Measurements from ENCODE around the gene DYNLT2. TPM values are rescaled to one million over a fixed set of nuclear protein-coding genes. Genes with fewer than 3 reads are reported as not detected.

The DYNLT2 gene
- total and polyA plus RNA-seq, 2 donors from 2014 or later, result 1.9 to 2.6 TPM

DNA sequence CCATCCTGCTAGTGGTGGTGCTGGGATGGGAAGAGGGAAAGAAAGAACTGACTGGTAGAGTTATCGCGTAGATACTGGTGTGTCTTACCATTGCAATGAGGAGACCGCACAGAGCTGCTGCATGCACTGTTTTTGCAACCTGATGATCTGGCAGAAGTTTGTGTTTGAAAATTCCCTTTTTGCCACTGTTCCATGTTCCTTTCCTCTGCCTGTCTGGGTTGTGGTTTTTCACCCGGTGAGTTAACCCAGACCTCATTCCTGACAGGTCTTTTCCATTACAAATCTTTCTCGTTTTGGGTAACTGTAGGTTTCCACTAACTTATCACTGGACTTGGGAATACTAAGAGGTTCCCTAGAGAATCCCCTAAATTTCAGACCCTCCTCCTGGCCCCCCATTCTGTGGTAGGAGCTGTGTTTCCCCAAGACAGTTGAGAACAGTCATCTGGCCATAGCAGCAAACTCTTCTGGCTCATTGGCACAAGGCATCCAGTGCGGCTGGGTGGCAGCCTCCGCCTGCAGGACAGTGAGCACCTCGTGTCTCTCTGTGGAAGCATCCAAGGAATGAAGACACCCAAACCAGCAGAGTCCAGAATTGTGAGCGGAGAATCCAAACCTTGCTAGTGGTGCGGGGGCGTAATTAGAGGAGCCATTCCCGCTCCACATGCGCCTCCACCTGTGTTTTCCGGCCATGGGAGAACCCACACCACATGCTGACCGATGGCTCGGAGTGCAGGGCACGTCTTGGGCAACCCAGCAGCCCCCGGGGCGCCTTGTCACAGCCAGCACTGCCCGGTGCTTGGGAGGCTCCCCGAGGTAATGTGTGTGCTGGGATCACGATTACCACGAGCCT is 32.8 kb upstream of the DYNLT2 start:
- DNase-seq (peak in 2 of 5 donors; percentile 6 to 8), FAIRE-seq (no peak)
- peaks cover 0 to 2% (median 0%) of the 10 kb centered on the region in 3 donors for H3K4me1 ChIP-seq (ENCODE audit: control insufficient read depth in 2 of 3, insufficient read depth in 2 of 3, low read depth in 1 of 3, low read length in 3 of 3)

DNA sequence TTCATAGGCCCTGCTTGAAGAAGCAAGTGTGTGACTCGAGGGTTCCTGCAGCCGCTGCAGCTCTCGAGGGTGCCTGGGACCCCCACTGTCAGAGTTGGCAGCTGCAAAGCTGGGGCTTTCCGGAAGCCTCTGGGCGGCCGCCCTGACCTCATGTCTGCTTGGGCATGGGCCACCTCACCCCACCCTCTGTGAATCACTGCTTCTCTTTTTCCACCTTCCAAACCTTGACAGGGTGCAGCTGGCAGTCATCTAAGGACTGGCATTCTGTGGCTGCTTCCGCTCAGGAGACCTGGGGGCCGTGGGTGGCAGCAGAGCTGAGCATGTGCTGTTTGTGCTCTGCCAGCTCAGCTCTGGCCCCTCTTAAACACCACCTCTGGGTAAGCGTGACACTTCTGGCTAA is 32.0 kb upstream of the DYNLT2 start:
- DNase-seq (peak in 3 of 5 donors; percentile 10 to 57 (median 12)), FAIRE-seq (no peak)
- Histone ChIP-seq H3K4me1 (ENCODE audit: control insufficient read depth in 2 of 3, insufficient read depth in 2 of 3, low read depth in 1 of 3, low read length in 3 of 3) (no peaks in the 10 kb centered on the region), H3K27me3 (ENCODE audit: control insufficient read depth, insufficient read depth, low read length) (no peaks in the 10 kb centered on the region), H3K9ac (ENCODE audit: low read length in 3 of 3) (no peak overlapping the region), H3K4me3 (ENCODE audit: low read length in 3 of 3) (no peak overlapping the region), H3K9me3 (ENCODE audit: control insufficient read depth in 2 of 3, insufficient read depth in 1 of 3, low read length in 3 of 3) (no peaks in the 10 kb centered on the region), H3K36me3 (ENCODE audit: control insufficient read depth in 2 of 3, insufficient read depth in 3 of 3, low read length in 3 of 3) (peaks cover 0 to 11% (median 8%) of the 10 kb centered on the region in 3 donors), H3K27ac (ENCODE audit: low read depth in 2 of 2, low read length in 2 of 2) (no peak overlapping the region)
- TF ChIP-seq, protein P1, sequence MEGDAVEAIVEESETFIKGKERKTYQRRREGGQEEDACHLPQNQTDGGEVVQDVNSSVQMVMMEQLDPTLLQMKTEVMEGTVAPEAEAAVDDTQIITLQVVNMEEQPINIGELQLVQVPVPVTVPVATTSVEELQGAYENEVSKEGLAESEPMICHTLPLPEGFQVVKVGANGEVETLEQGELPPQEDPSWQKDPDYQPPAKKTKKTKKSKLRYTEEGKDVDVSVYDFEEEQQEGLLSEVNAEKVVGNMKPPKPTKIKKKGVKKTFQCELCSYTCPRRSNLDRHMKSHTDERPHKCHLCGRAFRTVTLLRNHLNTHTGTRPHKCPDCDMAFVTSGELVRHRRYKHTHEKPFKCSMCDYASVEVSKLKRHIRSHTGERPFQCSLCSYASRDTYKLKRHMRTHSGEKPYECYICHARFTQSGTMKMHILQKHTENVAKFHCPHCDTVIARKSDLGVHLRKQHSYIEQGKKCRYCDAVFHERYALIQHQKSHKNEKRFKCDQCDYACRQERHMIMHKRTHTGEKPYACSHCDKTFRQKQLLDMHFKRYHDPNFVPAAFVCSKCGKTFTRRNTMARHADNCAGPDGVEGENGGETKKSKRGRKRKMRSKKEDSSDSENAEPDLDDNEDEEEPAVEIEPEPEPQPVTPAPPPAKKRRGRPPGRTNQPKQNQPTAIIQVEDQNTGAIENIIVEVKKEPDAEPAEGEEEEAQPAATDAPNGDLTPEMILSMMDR (IDR thresholded peaks at IDR 0.05; ENCODE audit: borderline replicate concordance, extremely low read depth, insufficient read depth), result no peak
- intact Hi-C loops (cut with DNase I), result no loop called here

More for the DNA sequence above, 32.8 kb upstream of the DYNLT2 start:
- intact Hi-C loops (cut with DNase I), result no loop called here
- no peaks in the 10 kb centered on the region for H3K27me3 ChIP-seq (ENCODE audit: control insufficient read depth, insufficient read depth, low read length)
- H3K36me3 ChIP-seq (ENCODE audit: control insufficient read depth in 2 of 3, insufficient read depth in 3 of 3, low read length in 3 of 3), result peaks cover 0 to 9% (median 6%) of the 10 kb centered on the region in 3 donors
- H3K9ac ChIP-seq (ENCODE audit: low read length in 3 of 3), result no peak overlapping the region
- TF ChIP-seq, protein P1 (IDR thresholded peaks at IDR 0.05; ENCODE audit: borderline replicate concordance, extremely low read depth, insufficient read depth), result no peak
- H3K9me3 ChIP-seq (ENCODE audit: control insufficient read depth in 2 of 3, insufficient read depth in 1 of 3, low read length in 3 of 3), result no peaks in the 10 kb centered on the region
- H3K27ac ChIP-seq (ENCODE audit: low read depth in 2 of 2, low read length in 2 of 2), result no peak overlapping the region
- H3K4me3 ChIP-seq (ENCODE audit: low read length in 3 of 3), result no peak overlapping the region

DNA sequence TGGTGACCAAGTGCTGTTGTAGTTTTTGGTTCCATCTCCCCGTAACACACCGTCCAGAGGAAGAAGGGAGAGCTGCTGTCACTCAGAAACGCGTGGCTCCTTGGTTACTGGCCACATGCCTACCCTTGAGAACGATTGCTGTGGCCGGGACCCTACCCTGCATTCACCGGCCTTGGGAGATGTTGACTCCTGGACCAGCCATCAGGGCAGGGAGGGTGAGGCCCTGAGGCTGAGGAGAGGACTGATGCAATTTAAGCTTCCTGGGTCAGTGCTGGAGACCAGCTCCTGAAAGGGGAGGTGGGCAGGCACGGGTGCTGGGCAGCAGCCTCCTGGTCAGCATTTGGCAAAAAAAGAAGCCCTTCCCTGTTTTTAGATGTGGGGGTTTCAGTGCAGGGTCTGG is 31.6 kb upstream of the DYNLT2 start:
- peak in 2 of 5 donors; percentile 4 to 8 for DNase-seq
- no peak for FAIRE-seq
- intact Hi-C loops (cut with DNase I), result no loop called here

More for the DNA sequence above, 31.6 kb upstream of the DYNLT2 start:
- no peaks in the 10 kb centered on the region for H3K9me3 ChIP-seq (ENCODE audit: control insufficient read depth in 2 of 3, insufficient read depth in 1 of 3, low read length in 3 of 3)
- no peaks in the 10 kb centered on the region for H3K27me3 ChIP-seq (ENCODE audit: control insufficient read depth, insufficient read depth, low read length)
- TF ChIP-seq, protein P1 (IDR thresholded peaks at IDR 0.05; ENCODE audit: borderline replicate concordance, extremely low read depth, insufficient read depth), result no peak
- H3K4me3 ChIP-seq (ENCODE audit: low read length in 3 of 3), result no peak overlapping the region
- no peak overlapping the region for H3K27ac ChIP-seq (ENCODE audit: low read depth in 2 of 2, low read length in 2 of 2)
- no peaks in the 10 kb centered on the region for H3K4me1 ChIP-seq (ENCODE audit: control insufficient read depth in 2 of 3, insufficient read depth in 2 of 3, low read depth in 1 of 3, low read length in 3 of 3)
- peaks cover 0 to 11% (median 8%) of the 10 kb centered on the region in 3 donors for H3K36me3 ChIP-seq (ENCODE audit: control insufficient read depth in 2 of 3, insufficient read depth in 3 of 3, low read length in 3 of 3)
- H3K9ac ChIP-seq (ENCODE audit: low read length in 3 of 3), result no peak overlapping the region
